Activated T-cell treated with anti-CD3 and anti-CD28 coated beads for 1 hour (primary cell): ENCODE results near the gene NT5C.
A peak's percentile ranks its signal among the peaks of the same experiment; 100 is the strongest.

Experiments used
- DNase-seq: peaks from one replicate; pipeline ENCODE4 v3.0.0-alpha.2; 2020; ENCODE audit warnings: low read depth

Gene NT5C

DNA sequence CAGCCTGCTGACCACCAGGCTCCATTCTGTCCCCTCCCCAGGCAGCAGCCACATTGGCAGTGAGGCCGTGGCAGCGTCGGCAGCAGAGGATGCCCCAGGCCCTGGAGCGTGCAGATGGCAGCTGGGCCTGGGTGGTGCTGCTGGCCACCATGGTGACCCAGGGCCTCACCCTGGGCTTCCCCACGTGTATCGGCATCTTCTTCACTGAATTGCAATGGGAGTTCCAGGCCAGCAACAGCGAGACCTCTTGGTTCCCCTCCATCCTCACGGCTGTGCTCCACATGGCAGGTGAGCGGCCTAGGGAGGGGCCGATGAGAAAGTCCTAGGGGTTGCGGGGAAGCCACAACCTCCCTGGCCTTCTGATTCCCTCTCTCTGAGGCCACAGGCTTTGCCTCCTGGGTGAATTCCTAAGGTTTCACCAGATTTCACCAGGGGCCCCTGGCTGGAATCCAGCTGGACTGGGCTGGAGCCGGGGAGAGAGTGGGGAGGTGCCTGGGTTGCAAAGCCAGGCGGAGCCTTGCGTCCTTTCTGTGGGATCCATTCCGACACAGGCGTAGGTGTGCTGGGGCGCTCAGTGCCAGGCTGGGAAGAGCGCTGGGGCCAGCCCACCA lies 37.9 kb downstream of the NT5C start:
- DNase-seq, result no peak

DNA sequence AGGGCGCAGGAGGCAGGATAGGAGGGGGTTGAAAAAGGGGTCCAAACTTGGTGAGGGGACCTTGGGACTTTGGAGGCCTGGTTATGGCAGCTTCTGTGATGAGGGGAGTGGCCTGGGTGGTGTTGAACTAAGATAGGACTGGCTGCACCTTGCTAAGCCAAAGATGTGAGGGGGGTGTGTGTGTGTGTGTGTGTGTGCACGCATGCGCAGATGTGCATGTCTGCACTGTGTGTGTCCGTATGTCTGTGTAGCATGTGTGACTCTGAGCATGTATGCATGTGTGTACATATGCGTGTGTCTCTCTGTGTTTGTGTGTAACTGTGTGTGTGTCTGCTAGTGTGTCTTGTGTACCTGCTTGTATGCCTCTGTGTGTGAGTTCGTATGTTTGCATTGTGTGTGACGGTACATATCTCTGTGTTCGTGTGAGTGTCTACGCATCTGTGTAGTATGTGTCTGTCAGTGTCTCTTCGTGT lies 39.7 kb downstream of the NT5C start:
- DNase-seq, result no peak

DNA sequence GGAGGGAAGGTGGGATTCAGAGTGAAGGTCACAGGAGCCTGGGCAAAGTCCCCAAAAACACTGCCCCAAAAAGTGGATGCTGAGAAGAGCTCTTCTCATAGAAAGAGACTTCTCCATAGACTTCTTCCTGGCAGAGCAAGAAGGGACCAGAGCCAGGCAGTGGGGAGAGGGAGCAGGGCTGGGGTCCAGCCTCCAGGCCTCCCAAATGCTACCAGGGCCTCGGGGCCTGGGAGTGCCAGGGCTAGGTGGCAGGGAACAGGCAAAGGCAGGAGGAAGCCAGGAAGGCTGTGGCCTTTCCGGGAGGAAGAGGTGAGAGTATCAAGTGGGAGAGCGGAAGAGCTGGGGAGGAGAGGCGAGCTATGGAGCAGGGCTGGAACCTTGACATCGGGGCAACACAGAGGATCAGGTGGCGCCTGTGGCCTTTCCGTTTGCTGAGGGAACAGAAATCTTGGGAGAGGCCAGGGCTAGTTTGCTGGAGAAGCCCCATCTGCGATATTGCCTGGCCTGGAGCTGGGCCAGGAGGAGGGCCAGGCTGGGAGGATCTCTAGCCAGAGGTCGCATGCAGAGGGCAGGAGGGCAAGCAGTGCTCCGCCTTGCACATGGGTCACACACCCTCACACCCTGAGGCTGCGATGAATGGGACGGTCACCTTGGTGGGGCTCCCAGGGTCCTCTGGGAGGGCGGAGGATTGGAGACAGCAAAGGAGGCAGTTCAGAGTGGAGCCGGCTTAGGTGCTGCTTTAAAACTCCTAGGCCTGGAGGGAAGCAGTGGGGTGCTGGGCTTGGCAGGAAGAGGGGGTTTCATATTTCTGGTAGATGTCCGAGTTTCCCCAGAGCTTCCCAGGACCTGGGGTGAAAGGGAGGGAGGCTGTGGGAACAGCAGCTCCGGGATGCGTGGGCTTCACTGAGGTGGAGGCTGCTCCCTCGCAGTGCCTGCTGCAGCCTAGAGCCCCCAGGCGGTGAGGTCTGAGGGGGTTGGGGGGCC lies 40.4 kb downstream of the NT5C start:
- DNase-seq, result no peak

DNA sequence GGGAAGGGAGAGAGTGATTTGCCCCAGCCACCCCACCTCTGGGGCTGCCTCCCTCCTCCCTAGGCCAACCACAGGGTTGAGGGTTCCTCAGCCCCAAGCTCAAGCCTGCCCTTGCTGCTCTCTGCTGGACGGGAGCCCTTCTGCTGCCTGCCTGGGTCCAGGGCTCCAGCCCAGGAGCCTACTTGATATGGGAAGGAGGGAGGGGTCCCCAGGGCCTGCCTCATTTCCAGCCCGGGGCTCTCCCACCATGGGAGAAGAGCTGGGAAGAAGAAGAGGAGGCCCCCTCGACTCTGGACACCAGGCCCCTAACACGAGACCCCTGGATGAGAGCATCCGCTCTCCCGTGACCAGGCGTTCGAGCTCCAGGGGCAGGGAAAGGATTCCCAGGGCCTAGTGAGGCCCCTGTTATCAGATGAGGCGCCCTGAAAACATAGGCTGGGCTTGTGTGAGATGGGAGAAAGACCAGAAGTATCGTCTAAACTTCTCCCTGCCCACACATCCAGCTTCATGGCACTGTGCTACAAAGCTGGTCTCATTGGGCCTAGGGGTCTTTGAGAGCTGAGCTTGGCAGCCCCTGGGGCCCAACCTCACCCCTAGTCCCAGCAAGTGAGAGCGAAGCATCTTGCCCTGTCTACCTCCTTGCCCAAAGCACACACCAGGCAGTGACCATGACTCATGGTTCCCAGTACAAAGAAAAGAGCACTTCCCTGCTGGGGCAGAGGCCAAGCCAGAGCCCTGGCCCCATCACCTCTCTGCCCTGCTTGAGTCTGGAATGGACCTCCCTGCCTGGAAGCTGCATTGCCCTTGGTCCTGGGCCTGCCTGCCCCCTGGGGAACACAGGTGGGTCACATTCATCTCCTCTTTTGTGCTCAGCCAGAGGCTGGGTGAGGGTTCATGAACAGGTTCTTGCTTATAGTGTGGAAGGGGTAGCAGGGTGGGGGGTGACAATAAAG lies 42.8 kb downstream of the NT5C start:
- DNase-seq, result no peak

DNA sequence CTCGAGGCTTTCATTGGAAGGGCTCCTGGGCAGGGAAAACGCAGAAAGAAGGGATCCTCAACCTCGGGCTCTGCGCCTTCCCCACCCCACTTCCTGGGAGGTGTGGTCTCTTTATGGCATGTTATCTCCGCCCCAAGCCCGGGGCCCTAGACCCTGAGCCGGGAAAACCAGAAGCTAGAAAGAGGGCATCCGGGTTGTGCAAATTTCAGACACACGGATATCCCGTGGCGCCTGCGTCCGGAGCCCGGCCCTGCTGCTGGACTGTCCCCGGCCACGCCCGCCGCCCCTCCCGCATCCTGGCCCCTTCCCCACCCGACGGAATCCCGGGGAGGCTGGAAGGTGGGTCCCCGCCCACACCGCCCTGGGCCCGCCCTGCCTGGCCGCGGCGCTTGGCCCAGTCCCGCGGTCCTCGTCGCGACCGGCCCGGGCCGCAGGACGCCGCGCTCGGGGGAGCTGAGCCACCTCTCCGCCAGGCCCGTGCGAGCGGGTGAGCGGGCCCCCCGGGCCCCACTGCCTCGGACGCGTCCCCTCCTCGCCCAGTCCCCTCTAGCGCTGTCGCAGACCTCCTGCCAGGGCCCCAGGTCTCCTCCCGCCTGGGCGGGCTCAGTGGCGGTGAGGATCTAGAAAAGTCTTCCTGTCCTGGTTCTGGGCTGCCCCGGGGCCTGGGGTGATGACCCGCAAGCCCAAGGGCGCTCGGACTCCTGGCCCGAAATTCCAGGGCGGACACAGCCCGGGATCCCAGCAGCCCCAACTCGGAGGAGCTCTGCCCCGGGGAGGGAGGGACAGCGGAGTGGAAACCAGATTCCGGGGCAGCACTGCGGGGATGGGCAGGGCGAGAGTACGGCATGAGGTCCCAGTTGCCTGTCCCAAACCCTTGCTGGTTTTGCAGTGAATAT lies 43.7 kb downstream of the NT5C start, which contains the start of gene SLC16A5:
TSS of gene SLC16A5 (plus strand) at position 397 of the 896 bp plus-strand sequence. CDS start 5,683 bp downstream, outside the sequence.
- DNase-seq, result peak; percentile 38

DNA sequence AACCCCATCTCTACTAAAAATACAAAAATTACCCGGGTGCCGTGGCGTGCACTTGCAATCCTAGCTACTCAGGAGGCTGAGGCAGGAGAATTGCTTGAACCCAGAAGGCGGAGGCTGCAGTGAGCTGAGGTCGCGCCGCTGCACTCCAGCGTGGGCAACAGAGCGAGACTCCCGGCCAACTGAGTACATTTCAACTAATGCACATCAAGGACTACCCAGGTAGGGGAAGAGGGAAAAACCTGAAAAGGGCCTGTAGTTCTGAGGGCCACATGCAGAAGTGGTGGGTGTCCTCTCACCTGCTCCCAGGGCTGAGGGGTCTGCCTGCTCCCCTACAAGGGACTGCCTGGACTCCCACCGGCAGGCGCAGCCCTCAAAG lies 44.4 kb downstream of the NT5C start:
- DNase-seq, result no peak

- no peak for DNase-seq
These were observed 44.9 kb downstream of the NT5C start for GRCh38 chr17:75086496-75087181.

DNA sequence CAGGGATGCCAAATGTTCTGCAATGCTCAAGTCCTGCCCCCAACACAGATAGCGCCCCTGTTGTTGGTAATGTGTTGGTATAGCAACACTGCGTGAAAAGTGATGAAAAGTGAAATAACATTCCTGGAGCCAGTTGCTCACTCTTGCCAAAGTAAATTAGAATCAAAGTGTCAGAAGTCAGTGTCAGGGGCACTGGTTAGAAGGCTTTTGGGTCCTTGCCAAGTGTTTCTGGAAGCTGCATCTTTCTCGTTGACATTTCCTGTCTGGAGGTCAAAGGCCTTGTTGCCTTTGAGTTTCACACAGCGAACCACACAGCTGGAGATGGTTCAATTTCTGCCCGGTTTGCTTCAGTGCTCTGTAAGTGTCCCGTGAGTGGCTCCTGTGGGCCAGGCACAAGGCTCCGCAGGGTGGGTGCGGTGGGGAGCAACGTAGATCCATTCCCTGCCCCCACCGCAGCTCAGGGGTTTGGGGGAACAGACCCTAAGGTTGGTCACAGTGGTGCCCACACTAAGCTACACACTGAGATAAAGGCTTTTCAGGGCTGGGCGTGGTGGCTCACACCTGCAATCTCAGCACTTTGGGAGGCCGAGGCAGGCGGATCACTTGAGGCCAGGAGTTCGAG lies 47.4 kb downstream of the NT5C start:
- DNase-seq, result no peak

GRCh38 chr17:75082683-75083082 lies 48.9 kb downstream of the NT5C start:
- DNase-seq, result no peak

DNA sequence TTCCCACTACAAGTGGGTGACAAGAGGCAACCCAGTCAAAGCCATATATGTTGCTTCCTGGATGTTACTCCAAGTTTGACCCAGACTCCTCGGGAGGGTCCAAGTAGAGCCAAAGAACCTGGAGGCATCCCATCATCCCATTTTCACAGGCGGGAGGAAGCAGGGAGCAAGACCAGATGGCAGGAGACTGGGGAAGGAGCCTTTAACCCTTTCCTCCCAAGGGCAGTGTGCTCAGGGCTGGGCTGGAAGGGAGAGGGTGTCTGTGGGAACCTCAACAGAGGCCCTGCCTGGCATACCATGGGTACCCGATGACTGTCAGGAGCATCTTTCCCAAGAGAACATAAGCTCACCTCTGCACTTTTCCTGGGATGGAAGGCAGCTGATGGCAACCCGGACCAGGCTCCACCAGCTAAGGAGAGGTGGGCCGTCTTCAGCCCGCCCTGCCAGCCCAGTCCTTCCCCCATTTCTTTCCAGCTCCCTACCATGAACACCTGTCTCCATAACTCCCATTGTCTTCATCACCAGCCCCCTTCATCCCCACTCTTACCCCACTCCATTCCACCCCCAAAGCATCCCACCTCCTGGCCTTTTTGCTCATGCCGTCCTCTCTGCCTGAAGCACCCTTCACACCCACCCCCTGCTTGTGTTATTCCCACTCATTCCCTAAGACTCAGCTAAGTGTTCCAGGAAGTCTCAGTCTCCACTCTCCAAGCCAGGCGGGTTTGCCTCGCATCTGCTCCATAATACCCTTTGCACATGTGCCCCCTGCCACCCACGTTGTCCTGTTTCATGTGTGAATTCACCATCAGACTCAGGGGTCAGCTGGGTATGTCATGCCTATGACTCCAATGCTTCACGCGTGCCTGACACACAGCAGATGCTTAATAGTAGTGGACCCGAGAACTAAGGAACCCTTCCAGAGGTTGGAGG lies 49.7 kb downstream of the NT5C start:
- no peak for DNase-seq
